NCI-H82 treated with DMSO at 0.1 percent for 48 hours (cell line): ENCODE measurements around the gene WNT2.
"Not testable (repeated sequence)": the region's sequence is repeated elsewhere in the genome, so short reads cannot be mapped to it uniquely, and the experiment has no call there.

Source experiments
- DNase-seq: peaks from one replicate; lab custom pipeline; 2025; ENCODE audit not compliant: unreplicated experiment; lab: John Stamatoyannopoulos, UW

Gene WNT2

DNA sequence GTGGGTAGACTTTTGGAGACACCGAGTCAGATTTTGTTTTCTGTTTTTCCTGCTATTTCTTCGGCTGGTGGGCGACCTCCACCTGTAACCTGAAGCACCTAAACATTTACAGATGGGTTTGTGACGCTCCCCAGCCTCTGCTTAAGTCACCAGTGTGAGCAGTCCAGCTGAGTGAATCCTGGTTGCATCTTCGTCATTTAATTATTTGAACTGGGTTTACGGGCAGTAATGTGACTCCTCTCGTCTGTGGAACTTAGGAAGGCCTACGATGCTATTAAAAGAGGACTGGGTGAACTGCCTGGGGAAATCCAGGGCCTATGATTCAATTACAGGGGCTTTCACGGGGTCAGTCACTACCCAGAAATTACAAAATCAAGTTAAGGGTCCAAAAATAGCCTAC is 52.5 kb downstream of the WNT2 start:
- no peak for DNase-seq

DNA sequence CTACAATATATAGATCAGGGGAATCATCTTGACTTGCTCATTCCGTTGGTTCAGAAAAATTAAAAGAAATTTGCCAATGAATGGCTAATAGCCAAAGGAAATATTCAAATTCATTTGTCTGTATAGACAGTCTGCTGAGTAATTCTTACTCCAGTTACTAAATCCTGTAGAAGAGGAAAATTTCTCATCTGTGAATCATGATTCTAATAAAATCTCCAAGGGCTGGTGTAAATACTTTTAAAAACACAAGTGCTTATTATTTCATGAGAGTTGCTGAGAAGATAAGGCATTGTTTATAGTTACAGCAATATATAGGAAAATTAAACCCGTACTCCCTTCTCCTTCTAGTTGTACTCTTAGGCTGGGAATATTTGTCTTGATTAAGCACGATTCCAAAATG is 53.0 kb downstream of the WNT2 start:
- no peak for DNase-seq

DNA sequence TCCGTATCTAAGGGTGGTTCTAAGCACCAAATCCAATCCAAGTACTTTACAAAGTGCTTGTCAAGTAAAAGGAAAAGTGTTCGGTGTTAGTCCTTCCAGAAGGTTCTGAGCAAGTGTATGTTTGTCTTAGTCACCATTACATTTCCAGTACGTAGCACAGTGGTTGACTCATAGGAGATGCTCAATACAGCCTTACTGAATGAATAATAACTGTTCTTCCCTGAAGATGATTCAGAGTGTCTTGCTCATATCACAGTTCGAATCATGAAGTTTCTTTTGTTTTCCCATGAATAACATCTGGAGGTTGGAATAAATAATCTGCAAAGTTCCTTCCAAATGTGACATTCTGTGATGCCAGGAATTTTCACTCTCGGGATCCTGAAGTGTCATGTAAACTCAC is 53.4 kb downstream of the WNT2 start:
- DNase-seq = no peak

DNA sequence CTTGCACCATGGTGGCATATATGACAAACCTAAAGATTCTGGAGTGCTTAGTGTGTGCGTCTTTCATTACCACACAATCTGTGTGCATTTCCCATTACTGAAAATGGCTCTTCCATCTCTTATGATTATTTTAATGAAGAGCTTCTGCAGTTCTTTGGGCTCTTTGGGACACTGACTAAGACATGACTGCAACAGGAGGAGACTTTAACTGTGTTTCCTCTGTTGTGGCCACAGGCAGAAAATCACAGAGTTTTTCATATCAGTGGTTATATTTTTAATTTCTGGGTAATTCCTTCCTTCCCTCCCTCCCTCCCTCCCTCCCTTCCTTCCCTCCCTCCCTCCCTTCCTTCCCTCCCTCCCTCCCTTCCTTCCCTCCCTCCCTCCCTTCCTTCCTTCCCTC is 58.1 kb downstream of the WNT2 start:
- DNase-seq = no peak

DNA sequence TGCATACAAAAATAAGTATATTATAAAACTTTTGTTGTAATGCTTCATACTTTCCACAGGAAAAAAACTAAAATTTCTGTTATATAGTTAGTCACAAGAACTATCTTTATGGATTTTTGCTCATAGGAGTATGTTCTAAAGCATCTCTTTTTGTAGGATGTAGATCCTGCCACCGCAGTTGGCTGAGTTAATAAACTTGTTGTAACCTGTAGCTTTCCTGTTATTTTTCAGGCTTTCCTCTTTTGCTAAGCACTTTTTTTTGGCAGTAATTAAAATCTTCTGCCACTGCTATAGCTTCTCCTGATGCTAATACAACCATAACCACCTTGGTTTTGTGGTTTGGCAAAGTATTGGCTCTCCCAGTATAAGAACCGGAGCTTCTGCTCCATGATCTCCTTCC is 60.3 kb downstream of the WNT2 start:
- DNase-seq = no peak

DNA sequence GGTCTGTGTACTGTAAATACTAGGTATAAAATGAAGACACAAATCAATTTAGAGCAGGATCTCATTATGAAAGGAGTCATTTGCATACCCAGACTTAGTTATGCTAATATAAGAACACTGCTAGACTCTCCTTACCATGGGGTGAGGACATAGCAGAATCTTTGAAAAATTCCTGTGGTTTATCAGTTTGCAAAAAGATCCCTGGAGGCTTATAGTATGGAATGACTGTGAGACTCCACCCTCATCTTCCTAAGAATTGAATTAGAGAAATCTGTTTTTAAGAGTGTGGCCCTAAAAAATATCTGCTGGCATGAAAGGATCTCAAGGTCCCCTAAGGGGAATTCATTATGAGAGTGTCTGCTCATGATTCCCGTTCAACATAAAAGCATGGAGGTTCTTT is 63.2 kb downstream of the WNT2 start:
- no peak for DNase-seq

DNA sequence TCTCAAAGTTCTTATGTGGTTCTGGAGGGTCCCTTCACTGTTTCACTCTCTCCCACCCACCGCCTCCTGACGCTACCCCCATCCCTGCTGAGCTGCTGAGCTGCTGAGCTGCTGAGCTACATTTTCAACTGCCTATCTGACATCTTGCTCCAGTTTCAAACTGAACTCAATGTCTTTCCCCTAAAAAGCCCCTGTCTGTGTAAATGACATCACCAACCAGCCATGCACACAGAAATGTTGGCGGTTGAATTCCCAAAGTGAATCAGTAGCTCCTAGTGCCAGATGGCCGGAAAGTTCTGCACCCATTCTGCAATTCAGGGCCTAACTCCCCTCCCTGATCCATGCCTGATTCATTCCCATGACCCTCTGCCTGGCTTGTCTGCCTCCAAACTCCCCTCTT is 71.2 kb downstream of the WNT2 start:
- DNase-seq = no peak

DNA sequence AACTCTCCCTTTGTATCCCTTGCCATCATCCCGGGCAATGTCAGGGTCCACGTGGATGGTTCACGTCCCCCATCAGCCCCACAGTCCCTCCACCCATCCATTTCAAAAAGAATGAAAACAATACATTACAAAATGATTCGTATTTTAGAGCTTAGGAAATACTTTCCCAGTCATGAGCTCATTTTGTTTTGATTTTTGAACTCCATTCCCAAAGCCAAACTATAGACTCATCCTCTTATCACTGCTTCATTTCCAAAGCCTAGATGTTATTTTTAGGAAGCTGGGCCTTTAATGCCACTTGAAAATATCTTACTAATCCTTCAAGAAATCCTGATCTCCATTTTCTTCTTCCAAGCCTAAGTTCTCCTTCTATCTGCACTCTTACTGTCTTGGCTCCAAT is 72.1 kb downstream of the WNT2 start:
- DNase-seq = no peak

DNA sequence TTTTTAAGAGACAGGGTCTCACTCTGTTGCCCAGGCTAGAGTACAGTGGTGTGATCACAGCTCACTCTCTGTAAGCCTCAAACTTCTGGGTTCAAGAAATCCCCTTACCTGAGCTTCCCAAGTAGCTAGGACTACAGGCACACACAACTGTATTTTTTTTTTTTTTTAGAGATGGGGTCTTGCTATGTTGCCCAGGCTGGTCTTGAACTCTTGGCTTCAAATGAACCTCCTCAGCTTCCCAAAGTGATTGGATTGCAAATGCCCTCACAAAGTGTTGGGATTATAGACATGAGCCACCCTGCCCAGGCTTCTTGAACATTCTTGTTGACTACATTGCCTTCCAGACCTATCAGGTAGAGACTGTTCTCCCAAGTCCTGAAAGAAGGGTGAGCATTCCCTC is 72.6 kb downstream of the WNT2 start:
- DNase-seq = no peak

DNA sequence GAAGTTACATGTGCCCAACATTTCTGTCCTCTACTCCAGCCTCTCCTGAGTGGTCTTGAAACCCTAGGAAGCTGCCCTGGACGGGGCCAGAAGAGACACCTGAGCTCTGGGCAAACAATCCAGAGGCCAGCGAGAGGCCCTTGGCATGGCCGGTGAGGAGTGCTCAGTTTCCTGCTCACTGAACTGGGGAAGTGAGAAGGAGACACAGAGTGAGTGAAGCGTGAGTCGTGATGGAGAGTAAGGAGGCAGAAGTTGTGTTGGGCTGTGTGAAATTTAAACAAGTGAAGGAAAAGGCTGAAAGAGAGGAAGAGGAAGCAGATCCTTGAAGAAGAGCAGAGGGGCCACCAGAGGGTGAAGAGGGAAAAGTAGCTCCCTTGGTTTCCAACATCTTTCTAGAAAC is 73.2 kb downstream of the WNT2 start:
- no peak for DNase-seq

DNA sequence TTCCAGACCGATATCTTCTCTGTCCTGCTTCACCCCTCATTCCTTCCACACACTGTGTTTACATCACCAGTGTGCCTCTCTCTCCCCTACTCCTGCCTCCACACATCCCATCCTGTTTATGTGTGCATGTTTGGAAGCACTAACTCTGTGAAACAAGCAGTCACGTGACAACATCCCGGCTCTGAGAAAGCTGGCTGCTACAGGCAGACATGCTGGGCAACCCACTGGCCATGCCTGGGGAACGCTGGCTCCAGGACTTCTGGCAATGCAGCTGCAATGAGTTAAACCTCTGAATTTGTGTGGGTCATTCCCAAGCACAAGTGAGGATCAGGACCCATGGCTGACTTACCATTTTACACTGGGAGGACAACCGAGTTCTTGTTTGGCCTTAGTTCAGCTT is 74.0 kb downstream of the WNT2 start:
- DNase-seq = no peak

DNA sequence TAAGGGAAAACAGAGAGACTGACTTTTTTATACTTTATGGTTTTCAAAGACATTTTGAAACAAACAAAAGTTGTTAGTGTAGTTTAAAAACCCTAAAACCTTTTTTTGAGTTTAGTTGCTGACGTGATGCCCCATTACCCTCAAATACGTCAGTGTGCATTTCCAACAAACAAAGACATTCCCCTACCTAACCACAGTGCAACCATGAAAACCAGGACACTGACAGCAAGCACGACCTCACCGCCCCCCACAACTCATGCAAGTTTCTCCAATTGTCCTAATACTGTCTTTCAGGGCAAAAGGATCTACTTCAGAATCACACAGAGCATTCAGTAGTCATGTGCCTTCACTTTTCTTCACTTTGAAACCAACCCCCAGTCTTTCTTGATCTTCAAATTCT is 75.0 kb downstream of the WNT2 start:
- no peak for DNase-seq

DNA sequence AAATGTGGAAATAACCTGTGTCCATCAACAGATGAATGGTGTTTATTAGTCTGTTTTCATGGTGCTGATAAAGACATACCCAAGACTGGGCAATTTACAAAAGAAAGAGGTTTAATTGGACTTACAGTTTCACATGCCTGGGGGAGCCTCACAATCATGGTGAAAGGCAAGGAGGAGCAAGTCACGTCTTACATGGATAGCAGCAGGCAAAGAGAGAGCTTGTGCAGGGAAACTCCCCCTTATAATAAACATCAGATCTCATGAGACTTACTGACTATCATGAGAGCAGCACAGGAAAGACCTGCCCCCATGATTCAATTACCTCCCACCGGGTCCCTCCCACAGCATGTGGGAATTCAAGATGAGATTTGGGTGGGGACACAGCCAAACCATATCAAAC is 77.2 kb downstream of the WNT2 start:
- DNase-seq = not testable (repeated sequence)

DNA sequence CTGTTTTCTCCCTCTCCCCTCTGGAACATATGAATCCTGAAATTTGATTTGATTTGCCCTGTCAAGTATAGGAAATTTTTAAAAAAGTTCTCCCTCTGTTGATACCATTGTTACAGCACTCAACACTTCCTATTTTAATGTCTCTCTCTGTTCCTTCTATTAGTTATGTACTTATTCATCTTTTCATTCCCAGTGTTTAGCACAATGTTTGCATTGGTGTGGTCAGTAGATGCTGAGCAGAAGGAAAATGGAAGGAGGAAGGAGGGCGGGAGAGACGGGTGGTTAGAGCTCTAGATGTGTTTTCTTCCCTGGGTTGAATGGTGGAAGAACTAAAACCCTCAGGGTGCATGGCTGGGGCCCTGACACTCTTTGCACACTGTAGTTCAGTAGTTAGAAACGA is 79.5 kb downstream of the WNT2 start:
- DNase-seq = no peak

DNA sequence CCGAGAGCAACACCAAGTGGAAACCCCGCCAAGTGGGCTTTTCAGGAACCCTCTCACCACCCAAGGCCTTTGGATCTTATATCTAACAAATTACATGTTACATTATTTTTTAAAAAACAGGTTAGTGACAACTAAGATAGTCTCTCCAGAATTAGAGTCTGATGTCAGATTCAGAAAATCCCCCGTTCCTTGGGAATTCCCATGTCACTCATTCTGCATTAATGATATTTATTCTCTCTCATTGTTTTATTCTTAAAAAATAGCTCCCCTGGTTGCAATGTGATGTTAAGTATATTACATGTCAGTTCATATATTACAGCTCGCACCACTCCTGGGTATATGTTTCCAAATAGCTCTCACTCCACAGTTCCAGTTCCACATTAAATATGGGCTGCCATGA is 81.8 kb downstream of the WNT2 start:
- DNase-seq = no peak

DNA sequence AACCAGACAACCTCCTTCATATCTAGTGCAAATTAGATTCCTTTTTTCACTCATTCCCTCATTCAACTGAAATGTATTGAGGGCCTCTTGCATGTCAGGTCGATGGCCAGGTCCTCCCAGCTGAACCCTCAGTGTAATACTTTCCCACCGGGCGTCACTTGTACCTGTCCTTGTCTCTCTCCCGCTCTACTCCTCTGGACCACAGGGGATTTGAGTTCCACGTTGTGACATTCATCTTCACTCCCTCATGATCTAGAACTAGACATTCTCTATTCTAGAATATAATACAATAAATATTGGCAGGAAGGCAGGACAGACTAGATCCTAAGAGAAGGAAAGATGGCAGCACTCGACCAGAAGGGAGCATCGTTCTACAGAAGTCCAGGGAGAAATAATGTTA is 83.9 kb downstream of the WNT2 start:
- no peak for DNase-seq

DNA sequence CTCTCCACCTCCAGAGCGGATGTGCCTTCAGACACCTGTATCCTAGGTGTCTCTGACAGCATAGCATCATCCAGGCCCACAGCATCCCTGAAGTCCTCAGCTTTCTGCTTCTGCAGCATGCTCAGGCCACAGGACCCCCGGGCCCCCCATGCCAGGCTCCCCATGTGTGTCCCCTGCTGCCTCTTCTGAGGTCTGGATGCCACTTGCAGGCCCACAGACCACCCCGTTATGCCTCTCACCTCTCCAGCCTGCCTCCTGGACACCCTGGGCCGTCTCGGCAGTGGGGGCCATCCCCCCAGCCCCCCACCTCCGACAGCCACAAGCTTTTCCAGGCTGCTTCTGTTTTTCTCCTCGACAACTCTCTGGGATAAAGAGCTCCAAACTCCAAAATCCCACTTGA is 84.4 kb downstream of the WNT2 start:
- DNase-seq = no peak

DNA sequence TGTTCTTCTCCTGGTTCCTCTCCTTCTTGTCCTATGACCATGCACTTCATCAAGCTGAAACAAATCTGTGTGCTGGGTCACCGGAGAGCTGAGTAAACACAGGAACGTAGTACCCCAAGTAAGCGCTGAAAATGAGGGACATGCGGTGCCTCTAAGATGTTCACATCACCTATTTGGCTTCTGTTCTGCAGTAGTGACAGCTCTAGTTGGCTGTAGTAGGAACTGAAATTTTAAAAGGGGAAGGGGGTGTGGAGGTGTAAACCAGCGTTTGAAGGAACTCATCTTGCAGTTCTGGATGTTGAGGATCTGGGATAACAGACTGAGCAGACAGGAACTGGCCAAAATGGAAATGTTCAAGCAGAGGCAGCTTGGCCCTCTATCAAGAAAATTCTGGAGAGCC is 85.2 kb downstream of the WNT2 start:
- no peak for DNase-seq

DNA sequence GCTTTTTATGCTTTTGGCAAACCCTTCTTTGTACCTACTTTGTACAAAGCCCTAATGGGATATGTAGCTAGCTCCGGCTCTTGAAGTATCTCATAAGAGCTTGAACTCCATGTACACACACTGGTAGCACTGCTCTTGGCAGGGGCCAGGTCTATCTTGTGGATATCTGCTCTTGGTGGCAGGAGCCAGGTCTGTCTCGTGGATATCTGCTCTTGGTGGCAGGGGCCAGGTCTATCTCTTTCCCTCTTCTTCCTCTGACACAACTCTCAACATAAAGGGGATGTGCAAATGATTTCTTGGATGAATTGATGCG is 91.9 kb downstream of the WNT2 start:
- no peak for DNase-seq

DNA sequence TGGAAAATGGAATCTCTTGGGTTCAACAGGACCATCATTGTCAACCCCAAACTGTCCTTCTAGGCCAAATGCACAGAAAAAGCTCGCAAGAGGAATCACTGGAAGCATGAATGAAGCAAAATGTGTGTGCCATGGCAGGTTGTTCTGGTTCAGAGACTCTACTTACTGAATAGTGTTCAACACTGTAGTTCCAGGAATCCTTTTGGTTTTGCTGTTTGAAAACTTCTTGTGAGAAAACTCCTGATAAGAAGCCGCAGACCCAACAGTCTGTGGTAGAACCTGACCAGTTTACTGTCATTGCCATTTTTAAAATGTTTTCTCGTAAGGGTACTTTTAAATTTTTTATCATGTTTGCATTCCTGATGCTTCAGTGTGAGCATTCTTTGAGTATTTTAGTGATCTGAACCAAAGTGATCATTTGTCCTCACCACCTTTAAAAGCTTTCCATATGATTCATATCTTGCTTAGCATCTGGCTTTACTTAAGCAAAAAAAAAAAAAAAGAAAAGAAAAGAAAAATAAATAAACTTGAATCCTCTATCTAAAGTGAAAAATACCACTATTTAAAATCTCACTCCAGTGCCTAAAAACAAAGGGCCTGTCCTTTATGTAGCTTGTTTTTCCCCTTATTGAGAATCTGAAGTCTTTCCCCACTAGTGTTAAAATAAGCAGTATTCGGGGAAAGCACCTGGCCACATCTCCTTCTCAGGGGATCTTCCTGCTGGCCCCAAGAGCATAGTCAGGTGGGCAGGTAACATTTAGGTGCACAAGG is 92.4 kb downstream of the WNT2 start:
- DNase-seq = no peak

DNA sequence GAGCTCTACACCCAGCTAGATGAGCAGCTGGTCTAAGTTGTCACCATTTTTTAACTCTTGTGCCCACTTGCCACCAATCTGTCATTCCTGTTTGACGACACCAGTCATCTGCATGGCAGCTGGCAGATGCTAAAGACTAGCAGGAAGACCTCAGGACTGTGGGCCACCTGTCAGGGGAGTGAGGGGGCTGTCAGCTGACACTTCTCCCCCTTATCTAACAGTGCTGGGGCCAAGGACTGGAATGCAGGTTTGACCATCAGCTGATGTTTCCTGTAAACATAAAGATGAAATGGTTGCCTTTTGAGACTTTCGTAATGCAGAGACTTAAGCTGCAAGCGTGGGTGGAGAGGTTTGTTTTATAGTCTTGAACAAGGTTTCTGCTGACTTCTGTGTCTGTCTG is 93.5 kb downstream of the WNT2 start:
- no peak for DNase-seq

DNA sequence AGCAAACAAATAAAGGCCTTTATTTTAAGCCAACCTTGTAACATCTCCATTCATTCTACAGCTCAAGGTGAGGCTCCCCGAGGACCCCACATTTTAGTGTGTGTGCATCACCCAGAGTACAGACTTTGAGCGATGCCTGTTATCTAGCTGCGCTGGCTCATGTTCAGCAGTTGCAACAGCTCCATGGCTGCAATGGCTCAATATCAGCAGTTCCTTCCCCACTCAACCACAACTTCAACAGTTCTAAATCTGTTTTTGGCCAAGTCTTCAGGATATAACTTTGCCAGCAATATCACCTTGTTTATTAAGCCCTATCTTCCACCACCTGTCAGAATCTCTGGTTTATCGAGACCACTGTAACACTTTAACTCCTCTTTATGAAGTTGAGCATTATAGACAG is 95.8 kb downstream of the WNT2 start:
- no peak for DNase-seq

DNA sequence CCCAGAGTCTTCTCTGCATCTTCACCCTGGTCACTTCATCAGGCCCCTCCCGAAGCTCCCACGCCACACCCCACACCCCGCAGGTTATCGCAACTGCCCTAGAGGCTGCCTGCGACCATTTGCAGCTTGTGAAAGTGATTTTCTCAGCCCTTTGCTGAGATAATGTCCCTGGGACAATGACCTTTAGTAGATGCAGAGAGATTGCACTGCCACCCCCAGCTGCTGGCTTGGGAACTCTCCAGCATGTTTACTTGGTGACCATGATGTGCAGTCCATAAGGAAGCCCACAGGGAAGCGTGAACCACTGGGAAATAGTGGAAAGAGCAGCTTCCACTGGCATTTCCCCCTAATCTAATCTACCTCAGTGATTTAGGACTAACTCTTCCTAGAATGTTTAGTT is 97.3 kb downstream of the WNT2 start:
- DNase-seq = no peak
